Coronary artery (tissue), 2 donors: Measurements from ENCODE around the gene GSTA2.

Experiments
- DNase-seq: peaks from one replicate; pipeline ENCODE4 v3.0.0-alpha.2; 2017; ENCODE audit warnings: low spot score
- H3K27ac ChIP-seq, 2 donors: fragments of 200-600 bp; sonication (generic); one replicate each; pipeline ENCODE4 v1.5.1; 2016 to 2019
- H3K4me3 ChIP-seq: fragments of 200-600 bp; sonication (generic); 2 replicates; pipeline ENCODE4 v1.5.1; 2016; ENCODE audit warnings: mild to moderate bottlenecking, moderate library complexity
- TF ChIP-seq, protein P1 (sequence below): fragments of 200-600 bp; sonication (generic); IDR thresholded peaks from one replicate; pipeline ENCODE4 v1.5.1; 2019; ENCODE audit warnings: antibody characterized with exemption

Gene GSTA2

GRCh38 chr6:52746213-52746612, 17.1 kb downstream of the GSTA2 start:
- DNase-seq = no peak
- TF ChIP-seq, protein P1, sequence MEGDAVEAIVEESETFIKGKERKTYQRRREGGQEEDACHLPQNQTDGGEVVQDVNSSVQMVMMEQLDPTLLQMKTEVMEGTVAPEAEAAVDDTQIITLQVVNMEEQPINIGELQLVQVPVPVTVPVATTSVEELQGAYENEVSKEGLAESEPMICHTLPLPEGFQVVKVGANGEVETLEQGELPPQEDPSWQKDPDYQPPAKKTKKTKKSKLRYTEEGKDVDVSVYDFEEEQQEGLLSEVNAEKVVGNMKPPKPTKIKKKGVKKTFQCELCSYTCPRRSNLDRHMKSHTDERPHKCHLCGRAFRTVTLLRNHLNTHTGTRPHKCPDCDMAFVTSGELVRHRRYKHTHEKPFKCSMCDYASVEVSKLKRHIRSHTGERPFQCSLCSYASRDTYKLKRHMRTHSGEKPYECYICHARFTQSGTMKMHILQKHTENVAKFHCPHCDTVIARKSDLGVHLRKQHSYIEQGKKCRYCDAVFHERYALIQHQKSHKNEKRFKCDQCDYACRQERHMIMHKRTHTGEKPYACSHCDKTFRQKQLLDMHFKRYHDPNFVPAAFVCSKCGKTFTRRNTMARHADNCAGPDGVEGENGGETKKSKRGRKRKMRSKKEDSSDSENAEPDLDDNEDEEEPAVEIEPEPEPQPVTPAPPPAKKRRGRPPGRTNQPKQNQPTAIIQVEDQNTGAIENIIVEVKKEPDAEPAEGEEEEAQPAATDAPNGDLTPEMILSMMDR = no peak
- H3K27ac ChIP-seq = no peak overlapping the region
- no peak overlapping the region for H3K4me3 ChIP-seq

DNA sequence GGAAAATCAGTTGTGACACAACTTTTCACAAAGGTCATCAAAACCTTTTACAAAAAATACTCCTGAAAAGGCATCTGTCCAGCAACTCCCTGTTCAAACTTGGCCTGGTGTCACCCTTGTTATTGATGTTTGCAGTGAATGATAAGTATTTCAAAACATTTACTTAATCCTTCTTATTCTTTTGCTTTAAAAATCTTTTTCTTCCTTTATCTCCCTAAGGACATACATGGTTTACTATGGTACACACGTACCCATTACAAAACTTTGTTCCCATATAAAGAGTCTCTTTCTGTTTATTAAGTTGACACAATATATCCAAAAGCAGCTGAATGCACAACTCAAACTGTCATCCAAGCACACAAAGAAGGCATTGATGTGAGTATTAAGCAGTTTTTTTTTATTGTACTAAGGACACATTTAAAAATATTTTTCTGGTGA, 17.5 kb downstream of the GSTA2 start:
- Histone ChIP-seq H3K4me3 (no peak overlapping the region), H3K27ac (no peak overlapping the region)
- no peak for DNase-seq
- TF ChIP-seq, protein P1 = no peak

DNA sequence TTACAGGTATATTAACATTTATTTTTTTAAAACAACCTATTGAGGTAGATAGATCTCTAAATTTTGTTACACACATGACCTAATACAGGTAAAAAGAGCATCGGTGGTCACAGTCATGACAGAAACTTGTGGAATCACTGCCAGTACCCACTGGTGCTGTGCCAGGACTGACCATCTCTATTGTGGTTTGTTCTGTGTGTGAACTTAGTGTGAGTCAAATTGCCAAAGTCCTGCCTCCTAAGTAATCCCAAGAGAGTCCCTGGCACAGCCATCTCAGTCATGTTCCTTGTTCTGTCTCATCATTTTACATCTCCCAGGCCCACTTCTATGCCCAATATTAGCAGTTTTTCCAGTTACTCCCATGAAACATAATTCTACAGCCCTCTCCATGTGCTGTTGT, 21.4 kb downstream of the GSTA2 start:
- TF ChIP-seq, protein P1 = no peak
- H3K27ac ChIP-seq = no peak overlapping the region
- DNase-seq = no peak

DNA sequence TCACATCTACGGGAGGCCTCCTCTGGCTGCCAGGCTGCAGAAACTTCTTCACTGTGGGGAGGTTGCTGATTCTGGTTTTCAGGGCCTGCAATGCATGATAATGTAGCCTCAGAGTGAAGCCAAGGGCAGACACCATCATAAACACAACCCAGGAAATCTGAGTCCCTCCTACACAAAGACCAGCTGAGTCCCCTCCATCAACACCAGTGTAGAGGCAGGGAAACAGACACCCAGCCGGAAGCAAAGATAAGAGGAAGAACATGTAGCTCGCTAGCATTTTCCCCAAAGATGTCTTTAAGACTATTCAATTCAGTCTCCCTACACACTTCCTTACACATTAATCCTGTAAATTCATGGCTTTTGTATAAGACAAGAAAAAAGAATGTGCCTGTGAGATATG, 23.6 kb downstream of the GSTA2 start:
- Histone ChIP-seq H3K4me3 (no peak overlapping the region), H3K27ac (no peak overlapping the region)
- TF ChIP-seq, protein P1 = no peak
- DNase-seq = no peak

More for the DNA sequence above, 21.4 kb downstream of the GSTA2 start:
- H3K4me3 ChIP-seq = no peak overlapping the region

DNA sequence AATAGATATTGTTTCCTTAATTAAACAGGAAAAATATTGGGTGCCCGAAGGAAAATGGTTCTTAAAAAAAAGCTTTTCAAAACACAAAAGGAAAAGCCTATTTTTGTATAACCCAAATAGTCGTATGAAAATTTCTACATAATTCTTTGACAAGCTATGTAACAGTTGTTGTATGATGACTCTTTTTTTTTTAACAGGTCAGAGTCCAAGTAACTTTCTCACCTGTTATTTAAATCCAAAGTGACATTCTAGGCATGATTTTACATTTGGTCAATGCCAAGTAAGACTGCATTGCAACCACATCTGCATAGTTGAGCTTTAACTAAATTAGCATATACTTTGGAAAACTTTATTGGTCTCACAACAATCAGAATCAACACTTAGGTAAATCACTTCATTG, 24.1 kb downstream of the GSTA2 start:
- no peak for DNase-seq
- no peak overlapping the region for H3K4me3 ChIP-seq
- no peak overlapping the region for H3K27ac ChIP-seq
- TF ChIP-seq, protein P1 = no peak

- TF ChIP-seq, protein P1 = no peak
- Histone ChIP-seq H3K27ac (no peak overlapping the region), H3K4me3 (no peak overlapping the region)
- no peak for DNase-seq
These were observed 27.1 kb downstream of the GSTA2 start for GRCh38 chr6:52736145-52736544.

DNA sequence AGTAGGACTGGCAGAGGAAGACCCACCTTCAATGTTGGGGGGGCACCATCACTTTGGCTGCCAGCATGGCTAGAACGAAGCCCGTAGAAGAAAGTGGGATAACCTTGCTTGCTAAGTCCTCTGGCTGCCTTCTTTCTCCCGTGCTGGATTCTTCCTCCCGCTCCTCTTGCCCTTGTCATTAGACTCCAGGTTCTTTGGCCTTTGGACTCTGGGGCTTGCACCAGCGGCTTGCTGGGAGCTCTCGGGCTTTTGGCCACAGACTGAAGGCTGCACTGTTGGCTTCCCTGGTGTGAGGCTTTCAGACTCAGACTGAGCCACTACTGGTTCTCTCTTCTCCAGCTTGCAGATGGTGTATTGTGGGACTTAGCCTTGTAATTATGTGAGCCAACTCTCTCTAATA, 28.2 kb downstream of the GSTA2 start:
- H3K27ac ChIP-seq = no peak overlapping the region
- TF ChIP-seq, protein P1 = no peak
- DNase-seq = no peak
- H3K4me3 ChIP-seq = no peak overlapping the region
